Nephron (organoid): ENCODE data around the gene LAP3.

Source experiments
- H3K27ac Mint-ChIP-seq, 3 experiments: 2 replicates each; pipeline ENCODE4 v1.8.0; 2020; ENCODE audit warnings: mixed read lengths in 3 of 3, mild to moderate bottlenecking in 2 of 3, moderate library complexity in 1 of 3
- H3K27me3 Mint-ChIP-seq: 2 replicates; pipeline ENCODE4 v1.8.0; 2021; ENCODE audit warnings: low read depth, mild to moderate bottlenecking, moderate library complexity, mixed read lengths
- H3K36me3 Mint-ChIP-seq: 2 replicates; pipeline ENCODE4 v1.8.0; 2020; ENCODE audit warnings: low read depth, mixed read lengths
- H3K4me1 Mint-ChIP-seq: 2 replicates; pipeline ENCODE4 v1.8.0; 2020; ENCODE audit warnings: mixed read lengths
- H3K4me3 Mint-ChIP-seq, 3 experiments: 2 replicates each; pipeline ENCODE4 v1.8.0; 2020; ENCODE audit warnings: mild to moderate bottlenecking in 3 of 3, mixed read lengths in 3 of 3, moderate library complexity in 2 of 3
- H3K9me3 Mint-ChIP-seq: 2 replicates; pipeline ENCODE4 v1.8.0; 2020; ENCODE audit warnings: mixed read lengths
- CTCF ChIP-seq, 3 experiments: fragments of 200-600 bp; sonication (generic); IDR thresholded peaks; one replicate each; pipeline ENCODE4 v1.5.0; 2021; ENCODE audit warnings: antibody characterized with exemption in 3 of 3; ENCODE audit not compliant: unreplicated experiment in 3 of 3

The LAP3 gene

DNA sequence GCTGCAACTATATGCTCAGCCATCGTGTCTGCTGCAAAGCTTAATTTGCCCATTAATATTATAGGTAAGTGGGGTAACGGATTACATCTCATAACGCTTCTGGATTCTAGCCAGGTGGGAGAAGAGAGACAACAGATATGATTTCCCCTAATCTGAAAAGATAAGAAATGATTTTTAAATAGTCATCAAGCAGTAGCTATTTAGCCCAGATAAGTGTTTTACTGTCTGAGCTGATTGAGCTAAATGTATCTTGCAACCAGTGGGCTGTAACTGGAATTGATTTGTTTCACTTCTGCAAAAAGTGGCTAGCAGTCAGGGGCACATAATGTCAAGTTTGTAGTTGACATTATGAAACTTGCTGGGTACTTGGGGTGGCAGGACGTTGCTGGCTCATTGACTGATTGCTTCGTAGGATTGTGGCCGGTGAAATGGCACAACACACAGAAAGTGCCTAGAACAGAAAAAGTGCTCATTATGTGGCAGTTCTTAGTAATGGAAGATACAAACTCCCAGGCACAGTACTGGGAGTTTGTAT is 18.5 kb downstream of the LAP3 start:
- no peaks in the 10 kb centered on the region for H3K9me3 Mint-ChIP-seq
- no peak for TF ChIP-seq CTCF (IDR thresholded peaks at IDR 0.05; ENCODE audit: unreplicated experiment in 3 of 3)
- no peak overlapping the region for H3K27ac Mint-ChIP-seq
- H3K27me3 Mint-ChIP-seq: no peaks in the 10 kb centered on the region
- no peak overlapping the region for H3K4me3 Mint-ChIP-seq
- H3K36me3 Mint-ChIP-seq: peaks cover 51% of the 10 kb centered on the region
- H3K4me1 Mint-ChIP-seq: no peaks in the 10 kb centered on the region

GRCh38 chr4:17597517-17597916 is 20.5 kb downstream of the LAP3 start:
- no peaks in the 10 kb centered on the region for H3K27me3 Mint-ChIP-seq
- H3K36me3 Mint-ChIP-seq: peaks cover 47% of the 10 kb centered on the region
- no peaks in the 10 kb centered on the region for H3K9me3 Mint-ChIP-seq
- no peak overlapping the region for H3K27ac Mint-ChIP-seq
- H3K4me3 Mint-ChIP-seq: no peak overlapping the region
- no peaks in the 10 kb centered on the region for H3K4me1 Mint-ChIP-seq
- peak; percentile 20 to 34 (median 32) for TF ChIP-seq CTCF (IDR thresholded peaks at IDR 0.05; ENCODE audit: unreplicated experiment in 3 of 3)

- no peaks in the 10 kb centered on the region for H3K27me3 Mint-ChIP-seq
Measured at GRCh38 chr4:17599826-17600225, 22.8 kb downstream of the LAP3 start.

GRCh38 chr4:17605236-17605635 is 28.2 kb downstream of the LAP3 start:
- Mint-ChIP-seq H3K4me3 (no peak overlapping the region), H3K27ac (no peak overlapping the region), H3K27me3 (no peaks in the 10 kb centered on the region), H3K4me1 (no peaks in the 10 kb centered on the region), H3K36me3 (peaks cover 28% of the 10 kb centered on the region), H3K9me3 (no peaks in the 10 kb centered on the region)
- no peak for TF ChIP-seq CTCF (IDR thresholded peaks at IDR 0.05; ENCODE audit: unreplicated experiment in 3 of 3)

More at GRCh38 chr4:17599826-17600225, 22.8 kb downstream of the LAP3 start:
- Mint-ChIP-seq H3K4me3 (no peak overlapping the region), H3K4me1 (no peaks in the 10 kb centered on the region), H3K36me3 (peaks cover 41% of the 10 kb centered on the region), H3K27ac (no peak overlapping the region), H3K9me3 (no peaks in the 10 kb centered on the region)
- no peak for TF ChIP-seq CTCF (IDR thresholded peaks at IDR 0.05; ENCODE audit: unreplicated experiment in 3 of 3)

DNA sequence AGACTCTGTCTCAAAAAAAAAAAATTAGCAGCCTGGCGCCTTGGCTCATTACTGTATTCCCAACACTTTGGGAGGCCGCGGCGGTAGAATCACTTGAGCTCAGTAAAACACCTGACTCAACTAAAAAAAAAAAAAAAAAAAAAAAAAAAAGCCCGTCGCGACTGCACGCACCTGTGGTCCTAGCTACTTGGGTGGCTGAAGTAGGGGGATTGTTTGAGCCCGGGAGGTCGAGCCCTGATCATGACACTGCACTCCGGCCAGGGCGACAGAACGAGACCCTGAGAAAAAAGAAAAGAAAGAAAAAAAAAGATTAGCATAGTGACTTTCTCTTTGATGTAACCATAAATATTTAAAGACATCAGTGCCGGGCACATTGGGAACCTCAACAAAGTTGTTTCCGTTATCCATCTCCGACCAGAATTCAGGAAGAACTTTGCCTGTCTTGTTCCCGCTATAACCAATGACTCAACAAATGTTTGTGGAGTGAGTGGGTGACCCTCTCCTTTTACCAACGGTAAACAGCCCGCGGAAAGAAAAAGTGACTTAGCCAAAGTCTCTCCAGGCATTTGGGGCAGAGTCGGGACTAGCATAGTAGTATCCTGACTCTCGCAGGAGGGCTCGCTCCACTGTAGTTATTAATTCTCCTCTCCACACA is 36.9 kb downstream of the LAP3 start:
- Mint-ChIP-seq H3K9me3 (no peaks in the 10 kb centered on the region), H3K36me3 (peaks cover 11% of the 10 kb centered on the region), H3K27me3 (no peaks in the 10 kb centered on the region), H3K4me3 (peak overlapping the region; percentile 98 to 99 (median 98)), H3K27ac (peak overlapping the region; percentile 92 to 95 (median 93)), H3K4me1 (peaks cover 28% of the 10 kb centered on the region)
- TF ChIP-seq CTCF (IDR thresholded peaks at IDR 0.05; ENCODE audit: unreplicated experiment in 3 of 3): no peak
